Aorta (tissue), 5 donors: ENCODE results near the gene PLB1. TPM values are rescaled to one million over a fixed set of nuclear protein-coding genes. Genes with fewer than 3 reads are reported as not detected.

Experiments
- ATAC-seq: fragments of 200-7000 bp; cut with Tn5 transposase; one replicate; pipeline ENCODE4 v1.9.1; 2022; ENCODE audit warnings: moderate library complexity; ENCODE audit not compliant: low FRiP score
- DNase-seq, 2 donors: peaks; one replicate each; pipeline ENCODE4 v3.0.0-alpha.2; 2020
- H3K27ac ChIP-seq, 2 donors: one replicate each; pipeline ENCODE4 v1.5.1; 2013; ENCODE audit warnings: low read length in 2 of 2, mild to moderate bottlenecking in 2 of 2, moderate library complexity in 2 of 2, control low read depth in 1 of 2, inconsistent platforms in 1 of 2, low read depth in 1 of 2
- H3K27me3 ChIP-seq, 2 donors: one replicate each; pipeline ENCODE4 v1.6.1; 2013; ENCODE audit warnings: control low read depth in 1 of 2, low read length in 1 of 2, mild to moderate bottlenecking in 1 of 2, moderate library complexity in 1 of 2; ENCODE audit not compliant: insufficient read depth in 2 of 2, control insufficient read depth in 1 of 2
- H3K36me3 ChIP-seq, 2 donors: one replicate each; pipeline ENCODE4 v1.6.1; 2013; ENCODE audit warnings: control low read depth in 1 of 2, low read length in 1 of 2, mild to moderate bottlenecking in 1 of 2; ENCODE audit not compliant: insufficient read depth in 2 of 2, control insufficient read depth in 1 of 2
- H3K4me1 ChIP-seq, 2 donors: one replicate each; pipeline ENCODE4 v1.6.1; 2013; ENCODE audit warnings: low read length in 2 of 2, control low read depth in 1 of 2, mild to moderate bottlenecking in 1 of 2, moderate library complexity in 1 of 2; ENCODE audit not compliant: insufficient read depth in 2 of 2, control insufficient read depth in 1 of 2
- H3K4me3 ChIP-seq, 2 donors: one replicate each; pipeline ENCODE4 v1.5.1; 2013; ENCODE audit warnings: low read length in 2 of 2, control low read depth in 1 of 2, mild to moderate bottlenecking in 1 of 2
- H3K9me3 ChIP-seq: one replicate; pipeline ENCODE4 v1.6.1; 2013; ENCODE audit warnings: mild to moderate bottlenecking, low read length; ENCODE audit not compliant: control insufficient read depth
- WGBS, 2 donors: extraction: QIAGEN DNeasy Blood & Tissue Kit; methylation state at CpG; one replicate each; pipeline ENCODE4 v1.1.7; 2013; 5-methylcytosine and 5-hydroxymethylcytosine counted together
- intact Hi-C, 2 donors: fragments of 100-400 bp; cut with DNase I; formaldehyde crosslinking; loops; one replicate each; pipeline versions ENCODE4 v1.14.2 to v1.15.0; 2022
- polyA plus RNA-seq, 2 donors: library from polyadenylated mRNA; stranded (reverse); fragments of 200-250 nt; gene quantifications; one replicate each; pipeline ENCODE4 v1.2.3, GENCODE V29; 2013
- total RNA-seq, 2 donors: library from RNA; stranded (reverse); fragmentation: NEBNext Ultra II Directional; extraction: Animal tissue kit (Norgen Biotek cat#: 25700); gene quantifications; one replicate each; pipeline ENCODE4 v1.2.1, GENCODE V29; 2021
- donor health status: healthy with polysubstance abuse.
- donor health status: Bipolar disorder and iron deficiency.
- donor health status: DM: no; HTN: no; CAD: no.
- donor health status: DM: no; HTN: no; CAD: no.
- donor health status: DM: yes; HTN: yes; CAD: no.

Gene PLB1
- total and polyA plus RNA-seq, 4 donors: 4.9 to 16.3 (median 7.1) TPM

DNA sequence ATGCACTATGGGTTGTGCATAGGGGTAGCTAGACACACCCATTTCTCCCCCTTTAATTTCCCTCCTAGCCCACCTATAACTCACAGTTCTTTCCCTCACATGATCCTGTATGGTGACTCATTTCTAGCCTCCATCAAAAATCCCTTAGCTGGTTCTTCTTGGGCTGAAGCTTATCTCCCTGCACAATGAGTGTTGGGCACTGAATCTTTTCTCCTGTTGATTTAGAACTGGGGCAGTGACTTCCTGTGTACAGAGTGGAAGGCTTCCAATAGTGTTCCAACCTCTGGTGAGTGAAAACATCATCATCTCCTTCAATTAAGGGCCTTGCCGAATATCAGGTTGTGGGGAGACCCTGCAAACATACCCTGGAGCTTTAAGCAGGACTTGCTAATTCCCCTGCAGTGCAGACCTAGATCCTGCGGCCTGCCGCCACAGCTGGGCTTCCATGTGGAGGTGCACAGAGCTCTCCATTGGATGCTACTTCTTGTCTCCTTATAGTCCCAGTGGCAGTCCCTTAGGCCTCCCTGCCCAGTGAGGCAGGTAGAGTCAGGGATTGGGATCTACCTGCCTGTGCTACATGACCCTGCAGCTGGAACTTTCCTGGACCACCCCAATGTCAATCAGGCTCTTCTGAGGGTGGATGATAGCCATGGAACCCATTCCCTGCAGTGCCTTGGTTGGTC is 121.8 kb downstream of the PLB1 start:
- H3K9me3 ChIP-seq: no peaks in the 10 kb centered on the region
- no peak for ATAC-seq
- H3K27ac ChIP-seq: peak overlapping the region in 1 of 2 donors; percentile 8
- 57 to 63% methylated on average over 3 of the region's 3 CpGs for WGBS, 2 donors
- no peaks in the 10 kb centered on the region for H3K36me3 ChIP-seq
- no peak overlapping the region for H3K4me3 ChIP-seq
- H3K27me3 ChIP-seq: no peaks in the 10 kb centered on the region
- no peaks in the 10 kb centered on the region for H3K4me1 ChIP-seq
- intact Hi-C loops: no loop called here
- peak in 1 of 2 donors; percentile 33 for DNase-seq

DNA sequence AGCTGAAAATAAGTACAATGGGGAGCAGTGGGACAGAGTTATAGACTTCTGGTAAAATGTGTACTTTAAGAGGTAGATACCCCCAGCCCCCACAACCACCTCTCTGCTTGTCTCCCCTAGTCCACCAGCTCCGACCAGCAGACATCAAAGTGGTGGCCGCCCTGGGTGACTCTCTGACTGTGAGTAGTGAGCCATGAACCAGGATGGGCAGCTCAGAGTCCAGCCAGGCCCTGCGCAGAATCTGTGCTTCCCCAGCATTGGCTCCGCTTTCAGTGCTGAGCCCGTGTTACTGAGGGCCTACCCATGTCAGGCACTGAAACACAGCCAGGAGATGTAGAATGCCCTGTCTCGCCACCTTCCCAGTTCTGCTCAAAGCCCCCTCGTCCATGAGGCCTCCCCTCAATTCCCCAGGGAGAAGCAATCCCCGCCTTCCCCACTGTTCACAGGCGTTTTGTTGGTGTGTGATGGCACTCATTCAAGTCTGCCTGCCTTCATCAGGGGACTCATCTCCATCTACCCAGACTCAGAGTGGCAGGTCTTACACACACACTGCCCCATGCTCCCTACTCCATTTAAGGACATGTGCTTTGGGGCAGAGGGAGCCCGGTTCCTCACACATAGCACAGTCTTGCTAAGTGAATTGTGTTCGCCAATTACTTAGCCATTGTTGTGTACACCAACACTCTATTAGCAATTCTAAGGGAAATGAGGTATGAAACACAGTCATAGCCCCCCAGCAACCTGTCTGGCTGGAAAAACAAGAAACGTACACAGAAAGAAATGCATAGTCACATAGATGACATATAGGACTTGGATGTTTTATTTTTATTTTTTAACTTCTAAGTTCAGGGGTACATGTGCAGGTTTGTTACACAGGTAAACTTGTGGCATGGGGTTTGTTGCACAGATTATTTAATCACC is 122.6 kb downstream of the PLB1 start:
- no peak for ATAC-seq
- 75 to 81% methylated on average over 12 of the region's 12 CpGs for WGBS, 2 donors
- intact Hi-C loops: no loop called here
- no peaks in the 10 kb centered on the region for H3K4me1 ChIP-seq
- H3K27me3 ChIP-seq: no peaks in the 10 kb centered on the region
- peak; percentile 42 to 61 for DNase-seq
- H3K27ac ChIP-seq: no peak overlapping the region
- H3K36me3 ChIP-seq: no peaks in the 10 kb centered on the region
- H3K4me3 ChIP-seq: no peak overlapping the region
- H3K9me3 ChIP-seq: no peaks in the 10 kb centered on the region

DNA sequence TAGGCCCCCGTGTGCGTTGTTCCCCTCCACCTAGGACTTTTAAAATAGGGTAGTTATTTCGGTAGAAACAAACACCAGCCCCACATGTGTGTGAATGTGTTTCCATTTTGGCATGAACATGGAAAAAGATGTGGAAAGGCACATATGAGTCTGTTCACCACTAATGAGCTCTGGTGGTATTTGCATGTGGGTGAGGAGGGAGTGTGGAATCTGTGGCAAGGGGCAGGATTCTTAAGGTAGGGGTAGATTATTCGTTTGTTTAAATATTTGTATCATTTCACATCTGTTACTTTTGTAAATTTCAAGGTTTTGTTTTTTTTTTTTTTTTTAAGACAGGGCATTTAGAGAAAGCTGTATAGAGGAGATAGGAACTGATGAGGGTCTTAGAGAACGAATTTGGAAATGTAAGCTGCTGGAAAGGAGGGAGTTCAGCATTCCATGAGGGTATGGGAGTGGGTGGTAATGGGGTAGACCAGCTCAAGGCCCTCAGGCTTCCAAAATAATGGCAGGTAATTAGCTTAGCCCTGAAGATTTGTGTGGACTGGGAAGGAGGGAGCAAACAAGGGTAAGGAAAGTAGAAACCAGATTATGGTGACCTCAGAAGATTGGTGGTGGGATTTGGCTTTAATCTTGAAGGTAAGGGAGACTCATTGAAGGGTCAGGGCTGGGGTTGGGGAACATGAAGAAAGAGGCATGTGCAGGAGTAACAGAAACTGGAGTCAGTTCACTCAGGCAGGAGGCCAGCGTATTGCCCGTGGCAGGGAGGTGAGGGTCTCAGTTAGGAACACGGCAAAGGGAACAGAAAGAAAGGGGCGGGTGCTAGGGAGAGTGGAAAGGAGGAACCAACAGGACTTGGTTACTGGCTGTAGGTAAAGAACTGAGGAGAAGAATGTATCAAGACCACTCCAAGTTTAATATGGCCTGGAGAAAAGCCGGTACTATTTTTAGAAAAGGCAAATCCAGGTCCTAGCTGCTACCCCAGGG is 123.6 kb downstream of the PLB1 start:
- H3K36me3 ChIP-seq: no peaks in the 10 kb centered on the region
- H3K9me3 ChIP-seq: no peaks in the 10 kb centered on the region
- H3K4me1 ChIP-seq: no peaks in the 10 kb centered on the region
- no peaks in the 10 kb centered on the region for H3K27me3 ChIP-seq
- ATAC-seq (no peak), DNase-seq (peak in 1 of 2 donors; percentile 33)
- no peak overlapping the region for H3K4me3 ChIP-seq
- intact Hi-C loops: no loop called here
- WGBS, 2 donors: 56 to 65% methylated on average over 10 of the region's 10 CpGs
- H3K27ac ChIP-seq: peak overlapping the region in 1 of 2 donors; percentile 46

DNA sequence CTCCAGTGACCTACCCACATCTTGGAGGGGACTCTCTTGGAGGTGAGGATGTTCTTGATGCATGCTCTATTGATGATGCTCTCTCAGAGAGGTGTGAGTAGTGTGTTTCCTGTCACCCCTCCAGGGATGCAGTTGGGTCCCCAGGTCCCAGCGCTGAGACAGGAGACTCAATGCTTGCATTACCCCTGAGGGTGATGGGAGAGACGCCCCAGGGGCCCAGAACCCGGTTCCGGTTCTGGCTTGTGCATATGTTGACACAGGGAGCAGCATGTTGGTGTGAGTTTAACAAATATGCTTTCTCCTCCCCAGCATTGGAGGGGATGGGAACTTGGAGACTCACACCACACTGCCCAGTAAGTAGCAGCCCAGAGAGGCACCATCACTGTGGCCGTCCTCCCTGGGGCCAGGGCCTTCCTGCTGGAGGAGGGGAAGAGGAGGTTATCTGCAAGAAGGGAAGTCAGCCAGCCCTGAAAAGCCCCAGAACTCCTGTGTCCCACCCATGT is 124.5 kb downstream of the PLB1 start:
- Histone ChIP-seq H3K9me3 (no peaks in the 10 kb centered on the region), H3K4me1 (no peaks in the 10 kb centered on the region), H3K27ac (peak overlapping the region; percentile 36 to 46), H3K27me3 (no peaks in the 10 kb centered on the region), H3K4me3 (no peak overlapping the region), H3K36me3 (no peaks in the 10 kb centered on the region)
- peak; percentile 53 to 60 for DNase-seq
- ATAC-seq: no peak
- WGBS, 2 donors: 64 to 80% methylated on average over 5 of the region's 5 CpGs
- intact Hi-C loops: no loop called here

DNA sequence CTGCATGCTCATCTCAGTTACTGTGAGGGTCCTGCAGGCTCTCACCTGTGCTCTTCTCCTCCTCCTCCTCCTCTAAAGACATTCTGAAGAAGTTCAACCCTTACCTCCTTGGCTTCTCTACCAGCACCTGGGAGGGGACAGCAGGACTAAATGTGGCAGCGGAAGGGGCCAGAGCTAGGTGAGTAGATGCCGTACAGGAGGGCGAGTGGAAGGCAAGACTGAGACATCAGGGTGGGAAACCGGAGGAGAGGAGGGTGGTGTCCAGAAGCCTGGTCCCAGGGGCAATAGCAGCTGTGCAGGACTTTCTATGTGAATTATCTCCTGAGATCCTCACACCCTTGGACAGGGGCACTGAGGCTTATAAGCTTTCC is 124.9 kb downstream of the PLB1 start:
- H3K27me3 ChIP-seq: no peaks in the 10 kb centered on the region
- H3K4me1 ChIP-seq: no peaks in the 10 kb centered on the region
- H3K36me3 ChIP-seq: no peaks in the 10 kb centered on the region
- no peak overlapping the region for H3K4me3 ChIP-seq
- H3K9me3 ChIP-seq: no peaks in the 10 kb centered on the region
- intact Hi-C loops: no loop called here
- DNase-seq (peak; percentile 30 to 46), ATAC-seq (no peak)
- 92 to 98% methylated on average over 4 of the region's 4 CpGs for WGBS, 2 donors
- H3K27ac ChIP-seq: peak overlapping the region; percentile 36 to 46

DNA sequence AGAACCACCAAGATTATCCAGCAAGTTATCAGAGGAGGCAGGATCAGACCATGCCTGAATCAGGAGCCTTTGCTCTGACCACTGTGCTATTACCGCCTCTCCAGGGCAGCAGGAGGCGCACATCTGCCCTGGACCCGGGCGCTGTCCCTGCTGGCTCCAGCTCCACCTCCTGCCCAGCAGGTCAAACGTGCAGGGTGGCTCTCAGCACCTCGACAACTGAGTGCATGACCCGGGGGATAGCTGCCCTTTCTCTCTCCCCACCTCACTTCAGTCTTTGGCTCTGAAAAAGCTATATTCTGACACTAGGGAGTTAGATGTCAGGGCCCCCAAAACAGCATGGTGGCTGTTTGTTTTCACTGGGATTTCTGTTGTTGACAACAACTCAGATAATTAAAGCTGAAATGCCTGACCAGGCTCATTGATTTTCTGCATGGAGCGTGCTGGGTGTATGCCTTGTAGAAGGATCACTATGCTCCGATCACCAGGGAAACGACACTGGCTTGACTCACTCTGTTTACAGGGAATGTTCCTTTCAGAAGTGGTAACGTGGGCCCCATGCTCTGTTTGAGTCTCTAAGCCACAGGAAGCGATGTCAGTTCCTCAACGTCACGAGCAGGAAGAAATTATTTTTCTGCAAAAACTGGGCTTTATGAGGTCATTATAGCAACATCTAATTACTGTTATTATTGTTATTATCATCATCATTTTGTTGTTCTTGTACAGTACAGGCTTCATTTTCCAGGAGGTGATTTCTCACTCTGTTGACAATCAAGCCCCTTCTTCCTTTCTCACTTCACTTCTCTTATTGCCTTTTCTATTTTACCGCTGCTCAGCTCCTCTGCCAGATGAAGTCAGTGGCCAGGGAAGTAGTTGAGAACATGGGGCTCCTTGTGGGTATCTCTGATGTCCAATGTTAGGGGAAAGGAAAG is 125.6 kb downstream of the PLB1 start:
- no peaks in the 10 kb centered on the region for H3K9me3 ChIP-seq
- 22 to 26% methylated on average over 15 of the region's 15 CpGs for WGBS, 2 donors
- ATAC-seq (peak; percentile 92), DNase-seq (peak; percentile 78 to 92)
- intact Hi-C loops: no loop called here
- no peaks in the 10 kb centered on the region for H3K36me3 ChIP-seq
- no peaks in the 10 kb centered on the region for H3K27me3 ChIP-seq
- H3K4me1 ChIP-seq: peaks cover 0 to under 1% of the 10 kb centered on the region in 2 donors
- peak overlapping the region; percentile 83 to 88 for H3K27ac ChIP-seq
- H3K4me3 ChIP-seq: no peak overlapping the region

DNA sequence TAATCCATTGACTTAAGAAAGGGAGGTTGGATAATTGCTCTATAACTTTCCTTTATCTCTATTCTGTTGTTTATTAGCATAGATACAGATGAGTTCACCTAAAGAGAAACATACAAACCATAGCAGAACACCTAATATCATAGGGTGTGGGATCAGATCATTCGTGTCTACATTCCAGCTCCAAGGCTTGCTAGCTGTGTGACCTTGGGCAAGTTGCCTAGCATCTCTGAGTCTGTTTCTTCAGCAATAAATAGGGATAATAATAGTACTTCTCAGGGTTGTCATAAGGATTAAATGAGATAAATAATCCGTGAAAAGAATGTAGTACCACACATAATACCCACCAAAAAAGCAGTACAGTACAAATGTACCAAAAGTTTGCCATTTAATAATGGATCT is 126.2 kb downstream of the PLB1 start:
- Histone ChIP-seq H3K36me3 (no peaks in the 10 kb centered on the region), H3K27ac (peak overlapping the region; percentile 83 to 88), H3K4me3 (no peak overlapping the region), H3K9me3 (no peaks in the 10 kb centered on the region), H3K27me3 (no peaks in the 10 kb centered on the region), H3K4me1 (peaks cover 0 to 2% of the 10 kb centered on the region in 2 donors)
- 8 to 19% methylated on average over 2 of the region's 2 CpGs for WGBS, 2 donors
- intact Hi-C loops: no loop called here
- DNase-seq (peak in 1 of 2 donors; percentile 9), ATAC-seq (no peak)
